Measurements from ENCODE around the gene C1orf174. TPM values are rescaled to one million over a fixed set of nuclear protein-coding genes. Genes with fewer than 3 reads are reported as not detected.

The C1orf174 gene
- total and polyA plus RNA-seq, 2 of the 4 experiments (the other 2 are of a cell fraction) = 26.7 to 45.7 TPM

GRCh38 chr1:3865606-3866160 is 34.4 kb downstream of the C1orf174 start:
- DNase-seq (no peak), ATAC-seq (ENCODE audit: low read depth) (no peak)
- Histone ChIP-seq H3K79me1 (ENCODE audit: low read depth in 1 of 2, low read length in 2 of 2) (no peaks in the 10 kb centered on the region; a peak in 3 of 4 replicates), H3K9me1 (ENCODE audit: insufficient read depth, low read length) (peaks cover 5% of the 10 kb centered on the region), H4K91ac (ENCODE audit: insufficient read depth, low read depth, low read length) (no peak overlapping the region), H3K4ac (ENCODE audit: low read depth, low read length) (no peak overlapping the region), H4K5ac (ENCODE audit: low read depth, low read length) (no peak overlapping the region), H3K9me3 (ENCODE audit: control insufficient read depth, insufficient read depth, low read length) (no peaks in the 10 kb centered on the region), H3K27ac (ENCODE audit: insufficient read depth, low read length) (no peak overlapping the region), H2AFZ (replicated peaks; ENCODE audit: low read length, poor library complexity) (no peak overlapping the region), H2BK5ac (ENCODE audit: low read depth, low read length, poor library complexity, severe bottlenecking) (no peak overlapping the region), H3K4me1 (ENCODE audit: control insufficient read depth, insufficient read depth, low read length) (no peaks in the 10 kb centered on the region), H4K8ac (ENCODE audit: low read depth in 2 of 2, low read length in 2 of 2) (no peak overlapping the region), H3K18ac (ENCODE audit: low read depth, low read length) (no peak overlapping the region), H3K4me3 (ENCODE audit: insufficient read depth, low read depth, low read length) (no peak overlapping the region), H3K36me3 (ENCODE audit: control insufficient read depth, insufficient read depth, low read length) (peaks cover 18% of the 10 kb centered on the region), H3K4me2 (ENCODE audit: low read depth, low read length) (no peak overlapping the region), H2BK20ac (ENCODE audit: low read depth, low read length) (no peak overlapping the region), H2AK9ac (replicated peaks; ENCODE audit: low read depth, low read length, poor library complexity) (no peak overlapping the region), H3K27me3 (ENCODE audit: control insufficient read depth, insufficient read depth, low read length) (no peaks in the 10 kb centered on the region), H3K9ac (ENCODE audit: low read depth, low read length) (no peak overlapping the region), H4K20me1 (ENCODE audit: insufficient read depth, low read length) (no peaks in the 10 kb centered on the region; the same call in 1 of the 2 replicates), H2BK15ac (ENCODE audit: low read depth, low read length) (no peak overlapping the region), H2BK120ac (ENCODE audit: low read depth, low read length) (no peak overlapping the region), H3K23ac (ENCODE audit: low read depth, low read length) (no peak overlapping the region), H3K14ac (replicated peaks; ENCODE audit: low read depth, low read length) (no peak overlapping the region), H2AK5ac (ENCODE audit: low read depth, low read length) (no peak overlapping the region), H3K56ac (ENCODE audit: extremely low read depth, insufficient read depth, low read length) (no peak overlapping the region)
- TF ChIP-seq, protein P1, sequence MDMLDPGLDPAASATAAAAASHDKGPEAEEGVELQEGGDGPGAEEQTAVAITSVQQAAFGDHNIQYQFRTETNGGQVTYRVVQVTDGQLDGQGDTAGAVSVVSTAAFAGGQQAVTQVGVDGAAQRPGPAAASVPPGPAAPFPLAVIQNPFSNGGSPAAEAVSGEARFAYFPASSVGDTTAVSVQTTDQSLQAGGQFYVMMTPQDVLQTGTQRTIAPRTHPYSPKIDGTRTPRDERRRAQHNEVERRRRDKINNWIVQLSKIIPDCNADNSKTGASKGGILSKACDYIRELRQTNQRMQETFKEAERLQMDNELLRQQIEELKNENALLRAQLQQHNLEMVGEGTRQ (IDR thresholded peaks at IDR 0.05; ENCODE audit: low read depth, low read length) = no peak
- TF ChIP-seq MAZ (IDR thresholded peaks at IDR 0.05; ENCODE audit: borderline replicate concordance, low read depth, low read length) = no peak
- in situ Hi-C loops (cut with MboI; ENCODE audit: low sequenced_read_pairs) (no loop called here), dilution Hi-C loops (cut with HindIII; ENCODE audit: low sequenced_read_pairs, unreplicated experiment) (no loop called here), intact Hi-C loops (cut with micrococcal nuclease) (no loop called here)
- no TSS peak for BruUV-seq (replicated peaks)
- CTCF ChIA-PET = no interaction called here
- POLR2A ChIA-PET (ENCODE audit: unreplicated experiment) = interaction anchor here (0.6 kb wide), 1 partner anchor 32 kb away, joined by 3 read pairs; no protein-coding TSS in a partner anchor
- 64% methylated on average over 11 of the region's 18 CpGs; no CpG with 5 or more reads in 1 of the 2 experiments for WGBS, 2 experiments (ENCODE audit: extremely low coverage in 2 of 2, insufficient read length in 1 of 2)

Measured in IMR-90 (cell line).